T-cell (primary cell): ENCODE measurements around the gene ZNF32. TPM values are rescaled to one million over a fixed set of nuclear protein-coding genes. Genes with fewer than 3 reads are reported as not detected.
A peak's percentile ranks its signal among the peaks of the same experiment; 100 is the strongest.

Source experiments
- ATAC-seq, 4 experiments: fragments of 200-7000 bp in 3 of 4; fragments of 150-1000 bp in 1 of 4; cut with Tn5 transposase; replicated peaks in 1 of 4; 1 replicate in 3 of 4; 2 replicates in 1 of 4; pipeline ENCODE4 v1.10.0; 2021; ENCODE audit warnings: moderate library complexity in 3 of 4, mild to moderate bottlenecking in 2 of 4, moderate number of reproducible peaks in 1 of 4
- CTCF ChIA-PET, 2 donors: fragments of 300-600 bp; sonication (Branson Sonifier 250); formaldehyde crosslinking; loops; one replicate each; lab custom pipeline; 2022; ENCODE audit warnings: antibody characterized with exemption in 2 of 2; lab: Charles Lee
- POLR2A ChIA-PET, 2 donors: fragments of 300-600 bp; sonication (Branson Sonifier 250); formaldehyde crosslinking; loops; one replicate each; lab custom pipeline; 2022; ENCODE audit warnings: antibody characterized with exemption in 2 of 2; lab: Charles Lee
- DNase-seq, 35 experiments: peaks; one replicate each; pipeline versions ENCODE4 v3.0.0 to v3.0.0-alpha.2; 2013 to 2023
- H3K27ac ChIP-seq: one replicate; pipeline ENCODE4 v1.5.1; 2013; ENCODE audit warnings: low read length
- H3K27me3 ChIP-seq, 2 experiments: replicated peaks in 1 of 2; 1 replicate in 1 of 2; 2 replicates in 1 of 2; pipeline versions ENCODE4 v1.6.1 to v1.7.0; 2013; ENCODE audit warnings: low read length in 1 of 2, mixed read lengths in 1 of 2; ENCODE audit not compliant: control insufficient read depth in 2 of 2, insufficient read depth in 2 of 2; ENCODE audit errors: extremely low read depth in 1 of 2
- H3K36me3 ChIP-seq, 2 donors: 1 replicate in 1 of 2; 2 replicates in 1 of 2; pipeline versions ENCODE4 v1.6.1 to v1.7.0; 2013; ENCODE audit warnings: low read length in 1 of 2; ENCODE audit not compliant: control insufficient read depth in 2 of 2, insufficient read depth in 1 of 2; ENCODE audit errors: extremely low read depth in 1 of 2
- H3K4me1 ChIP-seq, 2 experiments: 1 replicate in 1 of 2; 2 replicates in 1 of 2; pipeline versions ENCODE4 v1.6.1 to v1.7.0; 2013; ENCODE audit warnings: low read length in 2 of 2, mixed read lengths in 1 of 2; ENCODE audit not compliant: insufficient read depth in 2 of 2, control insufficient read depth in 1 of 2; ENCODE audit errors: extremely low read depth in 1 of 2
- H3K4me3 ChIP-seq, 2 donors: 1 replicate in 1 of 2; 2 replicates in 1 of 2; pipeline versions ENCODE4 v1.5.1 to v1.7.0; 2013; ENCODE audit warnings: mild to moderate bottlenecking in 2 of 2, low read length in 1 of 2, moderate library complexity in 1 of 2; ENCODE audit not compliant: control insufficient read depth in 1 of 2; ENCODE audit errors: extremely low read depth in 1 of 2
- H3K9me3 ChIP-seq: 2 replicates; pipeline ENCODE4 v1.7.0; 2013
- H3K27ac Mint-ChIP-seq, 2 donors: one replicate each; pipeline ENCODE4 v1.8.0; 2020 to 2021; ENCODE audit warnings: mild to moderate bottlenecking in 2 of 2, mixed read lengths in 2 of 2
- H3K27me3 Mint-ChIP-seq, 2 donors: one replicate each; pipeline ENCODE4 v1.8.0; 2021 to 2022; ENCODE audit warnings: mixed read lengths in 2 of 2
- H3K36me3 Mint-ChIP-seq: one replicate; pipeline ENCODE4 v1.8.0; 2021; ENCODE audit warnings: mixed read lengths
- H3K4me1 Mint-ChIP-seq, 3 donors: one replicate each; pipeline ENCODE4 v1.8.0; 2020 to 2022; ENCODE audit warnings: mixed read lengths in 3 of 3, mild to moderate bottlenecking in 1 of 3
- H3K4me3 Mint-ChIP-seq, 3 donors: one replicate each; pipeline ENCODE4 v1.8.0; 2020 to 2022; ENCODE audit warnings: mild to moderate bottlenecking in 3 of 3, mixed read lengths in 3 of 3, moderate library complexity in 3 of 3
- H3K9me3 Mint-ChIP-seq, 3 donors: one replicate each; pipeline ENCODE4 v1.8.0; 2020 to 2022; ENCODE audit warnings: mixed read lengths in 3 of 3
- WGBS: methylation state at CpG from one replicate; pipeline ENCODE4 v1.1.5; 2013; ENCODE audit warnings: missing lambda C conversion rate; ENCODE audit not compliant: insufficient coverage; 5-methylcytosine and 5-hydroxymethylcytosine counted together
- total RNA-seq, 35 experiments: library from RNA in 6 of 35; stranded (reverse) in 6 of 35; fragments of 120-200 nt in 1 of 35; gene quantifications; one replicate each; pipeline versions ENCODE4 v1.2.1 to v1.2.4 and lab custom pipeline; 2013 to 2026

The ZNF32 gene
- total RNA-seq, 5 donors from 2014 or later (not counting 1 experiment from before 2014, with no cell fraction given): 25.3 to 38.2 (median 34.8) TPM

GRCh38 chr10:43669386-43669785, 20.7 kb upstream of the ZNF32 start:
- CTCF ChIA-PET: interaction anchor here in 1 of 2 donors (1.0 kb wide), 1 partner anchor 718 kb away, joined by 4 read pairs; no protein-coding TSS in a partner anchor
- peaks cover 0 to 16% of the 10 kb centered on the region in 2 experiments for H3K4me1 ChIP-seq
- Mint-ChIP-seq H3K4me1 (peaks cover 4 to 10% (median 6%) of the 10 kb centered on the region in 3 donors), H3K9me3 (no peaks in the 10 kb centered on the region), H3K4me3 (no peak overlapping the region), H3K27me3 (peaks cover 34 to 41% of the 10 kb centered on the region in 2 donors), H3K36me3 (no peaks in the 10 kb centered on the region), H3K27ac (no peak overlapping the region)
- ATAC-seq (no peak), DNase-seq (no peak)
- H3K4me3 ChIP-seq: no peak overlapping the region
- no peak overlapping the region for H3K27ac ChIP-seq
- H3K36me3 ChIP-seq: no peaks in the 10 kb centered on the region
- no peaks in the 10 kb centered on the region for H3K9me3 ChIP-seq
- POLR2A ChIA-PET: no interaction called here
- H3K27me3 ChIP-seq: peaks cover 0 to 54% of the 10 kb centered on the region in 2 experiments
- 58% methylated on average over 3 of the region's 3 CpGs for WGBS

GRCh38 chr10:43667761-43668386, 19.2 kb upstream of the ZNF32 start:
- Histone ChIP-seq H3K27ac (no peak overlapping the region), H3K27me3 (peaks cover 0 to 49% of the 10 kb centered on the region in 2 experiments), H3K36me3 (no peaks in the 10 kb centered on the region), H3K9me3 (no peaks in the 10 kb centered on the region), H3K4me1 (peaks cover 0 to 16% of the 10 kb centered on the region in 2 experiments), H3K4me3 (no peak overlapping the region)
- CTCF ChIA-PET: interaction anchor here in 1 of 2 donors (1.1 kb wide), 1 partner anchor 21 kb away, joined by 3 read pairs; no protein-coding TSS in a partner anchor
- Mint-ChIP-seq H3K27me3 (peaks cover 28 to 41% of the 10 kb centered on the region in 2 donors), H3K4me3 (no peak overlapping the region), H3K36me3 (no peaks in the 10 kb centered on the region), H3K27ac (no peak overlapping the region), H3K4me1 (peaks cover 4 to 10% (median 6%) of the 10 kb centered on the region in 3 donors), H3K9me3 (peaks cover 0 to 6% (median under 1%) of the 10 kb centered on the region in 3 donors)
- 90% methylated on average over 17 of the region's 36 CpGs for WGBS
- no peak for ATAC-seq
- DNase-seq: no peak
- POLR2A ChIA-PET: no interaction called here

- H3K36me3 ChIP-seq: no peaks in the 10 kb centered on the region
- no peaks in the 10 kb centered on the region for H3K9me3 ChIP-seq
- ChIA-PET CTCF (interaction anchor here in 1 of 2 donors (0.7 to 1.1 kb wide), 3 partner anchors 21 to 1312 kb away, joined by 3 to 8 read pairs (median 6); no protein-coding TSS in a partner anchor), POLR2A (no interaction called here)
- WGBS: 14% methylated on average over 24 of the region's 35 CpGs
- peaks cover 0 to 16% of the 10 kb centered on the region in 2 experiments for H3K4me1 ChIP-seq
- peaks cover 0 to 8% (median 3%) of the 10 kb centered on the region in 3 donors for H3K9me3 Mint-ChIP-seq
- H3K4me3 Mint-ChIP-seq: no peak overlapping the region
- ATAC-seq (no peak), DNase-seq (no peak)
- H3K27ac Mint-ChIP-seq: no peak overlapping the region
- no peak overlapping the region for H3K27ac ChIP-seq
- no peaks in the 10 kb centered on the region for H3K36me3 Mint-ChIP-seq
- peaks cover 4 to 10% (median 6%) of the 10 kb centered on the region in 3 donors for H3K4me1 Mint-ChIP-seq
- H3K27me3 Mint-ChIP-seq: peaks cover 28 to 41% of the 10 kb centered on the region in 2 donors
- H3K4me3 ChIP-seq: no peak overlapping the region
- H3K27me3 ChIP-seq: peaks cover 0 to 49% of the 10 kb centered on the region in 2 experiments
These were observed 18.6 kb upstream of the ZNF32 start for GRCh38 chr10:43667317-43667731.

- Mint-ChIP-seq H3K27me3 (peaks cover 26 to 38% of the 10 kb centered on the region in 2 donors), H3K9me3 (peaks cover 0 to 8% (median 3%) of the 10 kb centered on the region in 3 donors), H3K4me1 (peaks cover 4 to 9% (median 6%) of the 10 kb centered on the region in 3 donors), H3K36me3 (no peaks in the 10 kb centered on the region), H3K4me3 (peak overlapping the region in 1 of 3 donors; percentile 13), H3K27ac (no peak overlapping the region)
- CTCF ChIA-PET: interaction anchor here in 1 of 2 donors (0.7 to 1.1 kb wide), 3 partner anchors 22 to 1312 kb away, joined by 3 to 8 read pairs (median 6); no protein-coding TSS in a partner anchor
- Histone ChIP-seq H3K27ac (no peak overlapping the region), H3K9me3 (no peaks in the 10 kb centered on the region), H3K4me3 (no peak overlapping the region), H3K36me3 (no peaks in the 10 kb centered on the region), H3K4me1 (peaks cover 0 to 14% of the 10 kb centered on the region in 2 experiments), H3K27me3 (peaks cover 0 to 49% of the 10 kb centered on the region in 2 experiments)
- POLR2A ChIA-PET: interaction anchor here in 1 of 2 donors (0.6 kb wide), 1 partner anchor 29 kb away, joined by 3 read pairs; no protein-coding TSS in a partner anchor
- no peak for DNase-seq
- ATAC-seq: peak in 1 of 4 experiments; percentile 49
- 41% methylated on average over 7 of the region's 9 CpGs for WGBS
These were observed 17.9 kb upstream of the ZNF32 start for GRCh38 chr10:43666552-43666951.

- ATAC-seq (no peak), DNase-seq (no peak)
- Histone ChIP-seq H3K27ac (no peak overlapping the region), H3K9me3 (no peaks in the 10 kb centered on the region), H3K4me3 (no peak overlapping the region), H3K27me3 (peaks cover 0 to 37% of the 10 kb centered on the region in 2 experiments), H3K4me1 (peaks cover 0 to 11% of the 10 kb centered on the region in 2 experiments), H3K36me3 (no peaks in the 10 kb centered on the region)
- Mint-ChIP-seq H3K27me3 (peaks cover 16 to 31% of the 10 kb centered on the region in 2 donors), H3K9me3 (peaks cover 0 to 8% (median 3%) of the 10 kb centered on the region in 3 donors), H3K4me1 (peaks cover 4 to 8% (median 6%) of the 10 kb centered on the region in 3 donors), H3K36me3 (no peaks in the 10 kb centered on the region), H3K4me3 (no peak overlapping the region), H3K27ac (no peak overlapping the region)
- POLR2A ChIA-PET: interaction anchor here in 1 of 2 donors (0.6 kb wide), 1 partner anchor 21 kb away, joined by 3 read pairs; no protein-coding TSS in a partner anchor
- CTCF ChIA-PET: no interaction called here
- no CpG with 5 or more reads among the region's 3 CpGs for WGBS
These were observed 16.4 kb upstream of the ZNF32 start for GRCh38 chr10:43665054-43665453.

GRCh38 chr10:43658227-43658626, 9.5 kb upstream of the ZNF32 start:
- Histone ChIP-seq H3K27ac (no peak overlapping the region), H3K27me3 (peaks cover 0 to 16% of the 10 kb centered on the region in 2 experiments), H3K9me3 (no peaks in the 10 kb centered on the region), H3K4me3 (no peak overlapping the region), H3K4me1 (no peaks in the 10 kb centered on the region), H3K36me3 (no peaks in the 10 kb centered on the region)
- no peak for ATAC-seq
- no peak for DNase-seq
- Mint-ChIP-seq H3K27me3 (peaks cover 16 to 28% of the 10 kb centered on the region in 2 donors), H3K4me3 (no peak overlapping the region), H3K9me3 (peaks cover 0 to 5% (median 3%) of the 10 kb centered on the region in 3 donors), H3K27ac (no peak overlapping the region), H3K4me1 (no peaks in the 10 kb centered on the region), H3K36me3 (no peaks in the 10 kb centered on the region)
- WGBS: 76% methylated on average over 8 of the region's 8 CpGs
- CTCF ChIA-PET: interaction anchor here in 1 of 2 donors (0.6 kb wide), 1 partner anchor 1201 kb away, joined by 4 read pairs; no protein-coding TSS in a partner anchor
- POLR2A ChIA-PET: no interaction called here
